Right atrium auricular region (tissue), 2 donors: ENCODE data around the gene DST. TPM values are rescaled to one million over a fixed set of nuclear protein-coding genes. Genes with fewer than 3 reads are reported as not detected.
"Not testable (repeated sequence)": the region's sequence is repeated elsewhere in the genome, so short reads cannot be mapped to it uniquely, and the experiment has no call there.

Source experiments
- DNase-seq: peaks from one replicate; pipeline ENCODE4 v3.0.0-alpha.2; 2019; ENCODE audit warnings: low spot score
- H3K27ac ChIP-seq, 2 donors: fragments of 200-600 bp; sonication (generic); 1 replicate in 1 of 2; 2 replicates in 1 of 2; pipeline ENCODE4 v1.5.1; 2016 to 2019
- H3K27me3 ChIP-seq, 2 donors: fragments of 200-600 bp; sonication (generic); one replicate each; pipeline versions ENCODE4 v1.5.1 to v1.6.0; 2017 to 2019
- H3K36me3 ChIP-seq: fragments of 200-600 bp; sonication (generic); one replicate; pipeline ENCODE4 v1.5.1; 2016
- H3K4me1 ChIP-seq, 2 donors: fragments of 200-600 bp; sonication (generic); one replicate each; pipeline versions ENCODE4 v1.5.1 to v1.6.0; 2017 to 2019
- H3K4me3 ChIP-seq, 2 donors: fragments of 200-600 bp; sonication (generic); 1 replicate in 1 of 2; 2 replicates in 1 of 2; pipeline ENCODE4 v1.5.1; 2017 to 2019; ENCODE audit warnings: mild to moderate bottlenecking in 1 of 2, moderate library complexity in 1 of 2
- H3K9me3 ChIP-seq, 2 donors: fragments of 200-600 bp; sonication (generic); one replicate each; pipeline ENCODE4 v1.5.1; 2019
- CTCF ChIP-seq, 2 donors: fragments of 200-600 bp; sonication (generic); IDR thresholded peaks; one replicate each; pipeline ENCODE4 v1.5.1; 2019; ENCODE audit warnings: antibody characterized with exemption in 2 of 2
- total RNA-seq, 2 donors: library from RNA; depleted of rRNA; stranded (reverse); fragments of >200 nt; gene quantifications; one replicate each; pipeline ENCODE4 v1.1.0, GENCODE V29; 2016

The DST gene
- total RNA-seq, 2 donors from 2014 or later, result 257 to 285 TPM

- DNase-seq, result no peak
- H3K27me3 ChIP-seq, result no peaks in the 10 kb centered on the region
- H3K27ac ChIP-seq, result peak overlapping the region; percentile 74 to 79
- H3K9me3 ChIP-seq, result no peaks in the 10 kb centered on the region
- H3K36me3 ChIP-seq, result no peaks in the 10 kb centered on the region
- H3K4me3 ChIP-seq, result no peak overlapping the region
- no peak for TF ChIP-seq CTCF (IDR thresholded peaks at IDR 0.05)
- peaks cover 0 to 35% of the 10 kb centered on the region in 2 donors for H3K4me1 ChIP-seq
Measured at GRCh38 chr6:56671160-56671559, 28.5 kb upstream of the DST start.

GRCh38 chr6:56669041-56669440 is 26.4 kb upstream of the DST start:
- H3K27me3 ChIP-seq, result no peaks in the 10 kb centered on the region
- DNase-seq, result no peak
- no peak overlapping the region for H3K4me3 ChIP-seq
- TF ChIP-seq CTCF (IDR thresholded peaks at IDR 0.05), result no peak
- peaks cover 0 to 44% of the 10 kb centered on the region in 2 donors for H3K4me1 ChIP-seq
- no peaks in the 10 kb centered on the region for H3K9me3 ChIP-seq
- no peaks in the 10 kb centered on the region for H3K36me3 ChIP-seq
- H3K27ac ChIP-seq, result peak overlapping the region in 1 of 2 donors; percentile 79

GRCh38 chr6:56668158-56668557 is 25.5 kb upstream of the DST start:
- Histone ChIP-seq H3K9me3 (no peaks in the 10 kb centered on the region), H3K36me3 (no peaks in the 10 kb centered on the region), H3K4me3 (no peak overlapping the region), H3K27ac (no peak overlapping the region), H3K4me1 (peaks cover 0 to 52% of the 10 kb centered on the region in 2 donors), H3K27me3 (no peaks in the 10 kb centered on the region)
- TF ChIP-seq CTCF (IDR thresholded peaks at IDR 0.05), result no peak
- DNase-seq, result no peak

- Histone ChIP-seq H3K27me3 (no peaks in the 10 kb centered on the region), H3K9me3 (no peaks in the 10 kb centered on the region), H3K27ac (no peak overlapping the region), H3K4me1 (peaks cover 0 to 50% of the 10 kb centered on the region in 2 donors), H3K36me3 (no peaks in the 10 kb centered on the region), H3K4me3 (no peak overlapping the region)
- no peak for TF ChIP-seq CTCF (IDR thresholded peaks at IDR 0.05)
- no peak for DNase-seq
Measured at GRCh38 chr6:56667336-56667735, 24.6 kb upstream of the DST start.

GRCh38 chr6:56664029-56664428 is 21.3 kb upstream of the DST start:
- no peaks in the 10 kb centered on the region for H3K36me3 ChIP-seq
- no peaks in the 10 kb centered on the region for H3K9me3 ChIP-seq
- no peak for DNase-seq
- no peak for TF ChIP-seq CTCF (IDR thresholded peaks at IDR 0.05)
- no peaks in the 10 kb centered on the region for H3K27me3 ChIP-seq
- peak overlapping the region; percentile 26 to 31 for H3K27ac ChIP-seq
- H3K4me1 ChIP-seq, result peaks cover 0 to 28% of the 10 kb centered on the region in 2 donors
- H3K4me3 ChIP-seq, result no peak overlapping the region

- H3K9me3 ChIP-seq, result no peaks in the 10 kb centered on the region
- H3K4me3 ChIP-seq, result no peak overlapping the region
- no peak for DNase-seq
- peak overlapping the region; percentile 26 to 31 for H3K27ac ChIP-seq
- H3K4me1 ChIP-seq, result peaks cover 0 to 28% of the 10 kb centered on the region in 2 donors
- no peak for TF ChIP-seq CTCF (IDR thresholded peaks at IDR 0.05)
- no peaks in the 10 kb centered on the region for H3K27me3 ChIP-seq
- H3K36me3 ChIP-seq, result no peaks in the 10 kb centered on the region
Measured at GRCh38 chr6:56663344-56663743, 20.7 kb upstream of the DST start.

GRCh38 chr6:56661338-56661737 is 18.6 kb upstream of the DST start:
- peaks cover 0 to 29% of the 10 kb centered on the region in 2 donors for H3K4me1 ChIP-seq
- not testable (repeated sequence) for H3K36me3 ChIP-seq, H3K27ac ChIP-seq, H3K4me3 ChIP-seq, H3K9me3 ChIP-seq, H3K27me3 ChIP-seq, DNase-seq
